ENCODE results near the gene RBBP7. TPM values are rescaled to one million over a fixed set of nuclear protein-coding genes. Genes with fewer than 3 reads are reported as not detected.
A peak's percentile ranks its signal among the peaks of the same experiment; 100 is the strongest.
"Not testable (repeated sequence)": the region's sequence is repeated elsewhere in the genome, so short reads cannot be mapped to it uniquely, and the experiment has no call there.

The RBBP7 gene
- total RNA-seq, 1 donor from 2014 or later: 88.2 TPM

DNA sequence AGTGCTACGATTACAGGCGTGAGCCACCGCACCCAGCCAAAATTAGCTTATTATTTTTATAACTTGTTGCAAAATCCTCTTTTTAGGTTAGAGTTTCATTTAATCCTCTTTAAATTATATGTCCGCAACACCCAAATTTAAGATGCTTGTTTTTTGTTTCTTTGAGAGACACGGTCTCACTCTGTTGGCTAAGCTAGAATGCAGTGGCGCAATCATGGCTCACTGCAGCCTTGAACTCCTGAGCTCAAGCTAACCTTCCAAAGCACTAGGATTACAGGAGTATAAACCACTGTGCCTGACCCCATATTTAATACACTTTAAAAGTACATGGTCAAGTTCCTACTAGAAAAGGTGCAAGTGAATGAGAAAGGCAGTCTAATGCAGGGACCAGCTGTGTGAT lies 2.2 kb downstream of the RBBP7 start:
- DNase-seq (ENCODE audit: low spot score): no peak

- DNase-seq (ENCODE audit: low spot score): no peak
These were observed 7.3 kb downstream of the RBBP7 start for GRCh38 chrX:16862829-16863228.

GRCh38 chrX:16856744-16857143 lies 13.4 kb downstream of the RBBP7 start:
- no peak for DNase-seq (ENCODE audit: low spot score)

GRCh38 chrX:16856076-16856404 lies 14.1 kb downstream of the RBBP7 start:
- DNase-seq (ENCODE audit: low spot score): not testable (repeated sequence)

DNA sequence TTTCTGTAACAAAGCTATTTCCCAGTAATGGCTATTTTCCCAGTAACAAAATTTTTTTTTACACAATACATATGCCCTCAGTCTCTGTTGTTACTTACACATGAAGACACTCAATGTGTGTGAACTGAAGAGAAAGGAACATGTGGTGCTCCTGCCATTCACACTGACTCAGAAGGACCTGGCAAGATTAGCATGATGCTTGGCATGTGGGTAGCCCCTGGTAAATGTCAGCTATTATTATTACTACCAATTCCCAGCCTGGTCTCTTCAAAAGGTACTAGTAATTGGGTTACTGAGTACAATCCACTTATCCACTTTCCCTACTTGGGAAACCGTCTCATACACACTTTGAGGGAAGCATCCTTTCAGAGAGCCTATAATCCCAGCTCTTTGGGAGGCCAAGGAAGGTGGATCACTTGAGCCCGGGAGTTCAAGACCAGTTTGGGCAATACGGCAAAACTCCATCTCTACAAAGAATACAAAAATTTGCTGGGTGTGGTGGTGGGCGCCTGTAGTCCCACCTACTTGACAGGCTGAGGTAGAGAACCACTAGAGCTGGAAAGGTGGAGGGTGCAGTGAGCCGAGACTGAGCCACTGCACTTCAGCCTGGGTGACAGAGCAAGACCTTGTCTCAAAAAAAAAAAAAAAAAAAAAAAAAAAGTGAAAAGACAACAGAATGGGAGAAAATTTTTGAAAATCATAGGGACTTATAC lies 14.6 kb downstream of the RBBP7 start:
- DNase-seq (ENCODE audit: low spot score): no peak

DNA sequence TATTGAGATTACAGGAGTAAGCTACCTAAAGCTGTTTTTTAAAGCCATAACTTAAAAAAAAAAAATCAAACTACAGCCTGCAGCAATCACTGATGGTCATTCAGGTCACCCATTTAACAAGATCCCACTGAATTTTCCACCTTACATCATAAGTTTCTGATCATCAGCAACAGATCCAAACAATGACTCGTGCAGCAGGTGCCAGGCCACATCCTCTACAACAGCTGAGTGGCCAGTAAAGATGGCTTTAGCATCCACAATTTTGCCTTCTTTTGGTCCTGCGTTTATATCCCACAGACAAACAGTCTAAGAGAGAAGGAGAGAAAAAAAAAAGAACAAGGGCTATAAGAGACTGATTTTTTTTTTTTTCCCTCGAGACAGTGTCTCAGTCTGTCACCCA lies 16.6 kb downstream of the RBBP7 start:
- DNase-seq (ENCODE audit: low spot score): no peak

DNA sequence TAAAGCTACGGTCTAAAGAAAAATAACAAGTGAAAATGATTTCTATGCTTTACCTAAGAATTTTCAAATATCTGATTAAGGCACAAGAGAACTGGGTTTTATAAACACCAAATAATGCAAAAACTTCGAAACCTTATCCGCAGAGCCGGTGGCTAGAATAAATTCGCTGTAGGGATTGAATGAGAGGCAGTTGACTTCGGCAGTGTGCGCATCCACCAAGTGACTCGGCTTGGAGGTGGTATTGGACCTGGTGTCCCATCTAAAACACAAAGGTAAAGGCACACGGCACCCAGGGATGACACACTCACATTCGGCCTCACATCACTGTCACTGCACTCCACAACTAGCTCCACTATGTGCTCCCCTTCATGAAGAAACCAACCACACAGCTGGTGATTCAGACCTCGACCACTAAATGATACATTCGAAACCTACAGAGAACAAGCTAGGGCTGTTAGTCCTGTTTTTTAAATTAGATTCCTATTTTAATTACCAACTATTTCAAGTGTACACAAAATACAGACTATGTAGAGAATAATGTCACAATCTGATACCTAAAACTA lies 17.5 kb downstream of the RBBP7 start:
- no peak for DNase-seq (ENCODE audit: low spot score)

- no peak for DNase-seq (ENCODE audit: low spot score)
These were observed 18.3 kb downstream of the RBBP7 start for GRCh38 chrX:16851827-16852226.

DNA sequence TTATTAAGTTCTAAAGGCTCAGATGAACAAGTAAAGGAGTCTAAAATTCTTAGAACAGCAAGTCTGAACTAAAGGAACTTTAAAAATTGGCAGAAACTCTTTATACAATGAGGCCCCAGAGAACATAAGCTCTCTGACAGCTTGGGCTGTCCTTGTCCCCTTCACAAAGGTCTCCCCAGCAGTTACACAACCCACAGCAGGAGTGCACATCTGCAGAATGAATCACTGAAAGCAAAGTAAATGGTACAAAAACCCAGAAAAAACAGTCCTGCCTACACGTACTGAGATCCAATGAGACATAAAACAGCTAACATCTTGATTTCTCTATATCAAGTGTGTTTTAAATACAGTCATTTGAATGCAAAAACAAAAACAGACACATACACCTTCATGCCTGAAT lies 18.7 kb downstream of the RBBP7 start:
- DNase-seq (ENCODE audit: low spot score): no peak

- DNase-seq (ENCODE audit: low spot score): no peak
These were observed 21.6 kb downstream of the RBBP7 start for GRCh38 chrX:16848541-16848940.

DNA sequence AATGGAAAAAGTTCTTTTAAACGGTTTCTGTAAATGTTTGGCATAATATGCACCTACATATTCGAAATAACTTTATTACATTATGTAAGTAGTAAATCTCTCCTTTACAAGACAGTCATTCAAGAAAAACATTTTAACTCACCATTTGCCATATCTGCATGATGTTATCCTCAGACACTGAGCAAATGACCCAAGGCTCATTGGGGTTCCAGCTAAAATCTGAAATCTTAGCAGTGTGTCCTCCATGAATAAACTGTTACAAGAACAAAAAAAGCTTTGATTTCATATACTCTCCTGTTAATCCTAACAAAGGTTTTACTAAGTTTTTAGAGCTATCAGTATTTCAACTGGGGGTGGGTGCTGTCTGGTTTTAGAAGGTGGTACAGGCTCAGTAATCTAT lies 24.5 kb downstream of the RBBP7 start:
- no peak for DNase-seq (ENCODE audit: low spot score)

DNA sequence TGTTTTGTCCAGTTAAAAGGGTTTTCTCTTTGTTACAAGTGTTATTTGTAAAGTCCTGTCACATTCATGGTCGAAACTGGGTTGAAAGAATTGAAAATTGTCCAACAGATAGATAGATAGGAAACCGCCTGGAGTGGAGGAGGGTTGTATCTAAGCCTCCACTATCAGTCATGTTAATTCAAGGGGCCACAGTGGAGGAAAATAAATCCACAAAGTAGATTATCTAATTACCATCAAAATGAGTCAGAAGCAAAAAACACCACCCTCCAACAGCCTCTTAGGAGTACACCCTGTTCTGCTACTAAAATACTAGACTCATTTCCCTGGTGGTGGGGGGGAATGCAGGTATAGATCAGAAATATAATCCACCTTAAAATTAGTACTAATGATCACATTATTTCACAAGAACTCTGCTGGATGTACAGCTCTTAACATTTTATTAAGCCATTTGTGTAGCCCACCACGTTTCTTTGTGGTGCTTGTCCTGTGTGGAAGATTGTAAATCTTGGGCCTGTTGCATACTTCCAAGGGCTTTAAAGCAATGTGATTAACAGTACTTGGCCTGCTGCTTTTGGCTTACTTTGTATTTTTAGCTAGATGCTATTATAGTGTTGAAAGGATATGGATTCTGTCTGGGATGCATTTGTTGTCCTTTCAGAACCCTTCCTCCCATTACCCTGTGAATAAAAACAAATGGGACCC lies 26.8 kb downstream of the RBBP7 start:
- DNase-seq (ENCODE audit: low spot score): no peak

DNA sequence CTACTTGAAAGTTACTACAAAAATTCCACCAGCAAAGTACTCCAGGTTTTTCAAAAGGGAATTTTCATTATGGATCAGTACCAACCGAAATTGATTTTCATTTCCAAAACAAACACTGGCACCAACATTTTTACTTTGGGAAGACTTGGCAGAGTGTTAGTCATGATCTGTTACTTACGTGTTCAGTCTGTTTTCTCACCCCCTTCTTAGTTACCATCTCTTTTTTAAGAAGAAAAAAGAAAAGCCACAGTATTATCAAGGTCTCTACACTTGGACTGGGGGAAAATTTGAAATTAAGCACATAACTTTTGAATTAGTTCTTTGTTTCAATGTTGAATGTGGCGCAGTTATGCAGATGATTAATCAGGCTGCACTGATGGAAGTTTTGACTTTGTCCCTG lies 27.5 kb downstream of the RBBP7 start:
- no peak for DNase-seq (ENCODE audit: low spot score)

GRCh38 chrX:16839852-16840460 lies 30.2 kb downstream of the RBBP7 start:
- DNase-seq (ENCODE audit: low spot score): no peak

DNA sequence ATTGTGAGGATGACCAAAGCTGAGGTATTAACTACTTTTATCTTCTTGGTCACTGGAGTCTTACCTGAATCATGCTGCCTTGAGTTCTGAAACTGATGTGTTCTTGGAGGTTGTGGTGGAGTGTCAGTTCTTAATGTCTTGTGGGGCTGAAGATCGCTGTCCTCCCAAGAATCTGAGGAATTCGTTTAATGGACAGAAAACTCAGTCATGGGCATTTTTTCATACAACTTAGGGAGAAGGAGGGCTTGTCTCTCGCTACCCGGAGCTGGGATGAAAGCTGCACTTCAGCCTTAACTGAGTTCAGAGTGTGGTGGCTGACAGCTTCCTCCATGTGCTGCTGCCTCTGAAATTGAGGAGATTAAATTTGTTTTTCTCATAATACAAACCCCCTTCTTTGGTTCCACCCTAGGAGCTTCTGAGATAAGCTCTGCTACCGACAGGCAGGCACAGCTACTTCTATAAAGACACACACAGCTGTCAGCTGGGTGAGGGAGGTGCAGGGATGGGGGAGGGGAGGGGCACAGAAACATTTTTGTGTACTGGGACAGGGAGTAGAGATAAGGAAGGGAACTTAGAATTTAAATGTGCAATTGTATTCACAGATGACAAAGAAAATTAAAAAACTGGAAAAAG lies 30.8 kb downstream of the RBBP7 start:
- DNase-seq (ENCODE audit: low spot score): no peak

DNA sequence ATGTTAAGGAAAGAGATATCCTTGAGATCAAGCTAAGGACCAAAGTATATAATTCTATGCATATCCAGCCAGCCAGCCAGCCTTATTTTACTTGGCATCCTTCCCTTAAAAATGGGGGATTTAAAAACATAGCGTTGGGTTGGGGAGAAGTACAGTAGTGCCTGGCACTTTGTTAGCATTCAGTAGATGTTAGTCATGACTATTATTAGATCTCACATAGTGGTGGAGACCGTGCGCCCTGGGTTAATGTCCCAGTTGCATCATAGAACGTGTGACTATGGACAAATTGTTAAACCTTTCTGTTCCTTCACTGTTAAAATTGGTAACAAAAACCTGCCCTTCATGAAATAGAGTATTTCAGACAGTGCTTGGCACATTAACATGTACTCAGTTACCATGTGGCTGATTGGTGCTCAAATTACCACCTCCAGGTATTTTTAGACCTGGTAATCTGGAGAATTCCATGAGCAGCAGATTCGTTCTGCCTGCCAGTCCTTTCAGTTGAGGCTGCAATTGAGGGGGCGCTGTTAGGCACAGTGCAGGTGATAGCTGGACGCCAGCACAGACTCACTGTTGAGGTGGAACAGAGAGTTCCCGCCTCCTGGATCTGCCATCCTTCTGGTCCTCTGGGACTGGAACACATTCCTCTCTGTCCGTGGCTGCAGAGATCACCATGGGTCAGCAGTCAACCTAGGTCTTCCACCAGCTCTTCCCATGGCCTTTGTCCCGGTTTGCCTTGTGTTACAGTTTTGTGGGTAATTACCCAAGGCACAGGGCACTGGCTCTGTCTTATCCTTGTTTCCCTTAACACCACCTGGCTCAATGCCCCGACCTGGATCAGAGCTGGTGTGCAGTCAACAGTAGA lies 31.7 kb downstream of the RBBP7 start:
- no peak for DNase-seq (ENCODE audit: low spot score)

DNA sequence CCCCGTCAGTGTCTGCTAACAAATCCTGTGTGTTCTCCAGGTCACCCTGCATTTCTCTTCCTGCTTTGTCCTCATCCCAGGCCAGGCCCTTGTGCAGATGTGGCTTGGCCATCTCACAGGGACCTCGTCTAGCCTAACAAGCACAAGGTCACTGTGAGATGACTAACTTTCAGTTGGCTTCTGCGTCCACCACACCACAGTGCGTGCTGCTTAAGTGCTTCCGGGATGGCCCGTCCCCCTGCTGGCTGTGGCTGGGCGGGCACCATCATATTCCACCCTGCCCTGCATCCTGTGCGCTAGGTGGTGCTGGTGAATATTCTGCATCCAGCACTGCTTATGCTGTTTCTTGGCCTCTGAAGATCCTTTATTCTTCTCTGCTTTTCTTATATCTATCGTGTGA lies 33.8 kb downstream of the RBBP7 start:
- DNase-seq (ENCODE audit: low spot score): peak; percentile 23

- no peak for DNase-seq (ENCODE audit: low spot score)
These were observed 35.4 kb downstream of the RBBP7 start for GRCh38 chrX:16834806-16835205.

- DNase-seq (ENCODE audit: low spot score): no peak
These were observed 37.9 kb downstream of the RBBP7 start for GRCh38 chrX:16832301-16832700.

DNA sequence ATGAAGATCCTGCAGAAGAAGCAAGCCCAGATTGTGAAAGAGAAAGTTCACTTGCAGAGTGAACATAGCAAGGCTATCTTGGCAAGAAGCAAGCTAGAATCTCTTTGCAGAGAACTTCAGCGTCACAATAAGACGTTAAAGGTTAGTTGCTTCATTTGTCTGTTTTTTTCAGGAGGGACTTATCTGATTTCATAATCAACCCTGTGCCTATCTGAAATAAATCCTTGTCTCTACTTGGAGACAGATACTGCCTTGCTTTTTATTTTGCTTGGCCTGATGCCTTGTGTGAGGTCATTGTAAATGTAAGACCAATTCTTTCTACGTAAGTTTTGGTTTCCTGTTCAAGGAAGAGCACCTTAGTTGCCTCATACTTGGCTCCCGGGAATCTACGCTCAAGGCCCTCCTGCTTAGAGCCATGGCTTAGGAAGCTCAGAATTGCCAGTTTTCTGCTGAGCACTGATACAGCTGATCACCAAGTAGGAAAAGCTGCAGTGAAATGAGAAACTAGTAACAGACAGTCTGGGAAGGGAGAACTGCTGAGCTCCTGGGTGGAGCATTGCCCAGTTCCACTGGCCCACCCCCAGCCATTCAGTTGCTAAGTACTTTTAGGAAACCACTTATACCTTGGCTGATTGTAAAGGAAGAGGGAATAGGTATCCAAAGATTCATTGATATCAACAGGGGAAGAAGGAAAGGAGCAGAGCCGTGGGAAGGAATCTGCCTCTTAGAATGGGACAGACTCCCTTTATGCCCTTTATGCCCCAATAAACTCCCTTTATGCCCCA lies 41.8 kb downstream of the RBBP7 start:
- peak; percentile 18 for DNase-seq (ENCODE audit: low spot score)

- no peak for DNase-seq (ENCODE audit: low spot score)
These were observed 42.9 kb downstream of the RBBP7 start for GRCh38 chrX:16827225-16827624.

Measured in mucosa of gallbladder (tissue), 1 donor.